Activated CD8-positive, alpha-beta T cell treated with anti-CD3 and anti-CD28 coated beads for 36 hours (primary cell): ENCODE data around the gene CLIC4. TPM values are rescaled to one million over a fixed set of nuclear protein-coding genes. Genes with fewer than 3 reads are reported as not detected.
"Not testable (repeated sequence)": the region's sequence is repeated elsewhere in the genome, so short reads cannot be mapped to it uniquely, and the experiment has no call there.

Source experiments
- ATAC-seq: fragments of 200-7000 bp; cut with Tn5 transposase; one replicate; pipeline ENCODE4 v1.10.0; 2021; ENCODE audit warnings: mild to moderate bottlenecking, moderate library complexity
- CTCF ChIA-PET: fragments of 350-600 bp; sonication (Branson Sonifier 250); formaldehyde crosslinking; loops from one replicate; lab custom pipeline; 2021; ENCODE audit warnings: antibody characterized with exemption; lab: Charles Lee
- POLR2A ChIA-PET: fragments of 350-600 bp; sonication (Branson Sonifier 250); formaldehyde crosslinking; loops from one replicate; lab custom pipeline; 2021; ENCODE audit warnings: antibody characterized with exemption; lab: Charles Lee
- DNase-seq: peaks from one replicate; pipeline ENCODE4 v3.0.0-alpha.2; 2020
- H3K27ac Mint-ChIP-seq: one replicate; pipeline ENCODE4 v1.8.0; 2021; ENCODE audit warnings: mild to moderate bottlenecking, mixed read lengths
- H3K27me3 Mint-ChIP-seq: one replicate; pipeline ENCODE4 v1.8.0; 2021; ENCODE audit warnings: mixed read lengths
- H3K36me3 Mint-ChIP-seq: one replicate; pipeline ENCODE4 v1.8.0; 2021; ENCODE audit warnings: low read depth, mixed read lengths
- H3K4me1 Mint-ChIP-seq: one replicate; pipeline ENCODE4 v1.8.0; 2021; ENCODE audit warnings: low read depth, mixed read lengths
- H3K4me3 Mint-ChIP-seq: one replicate; pipeline ENCODE4 v1.8.0; 2021; ENCODE audit warnings: mild to moderate bottlenecking, moderate library complexity, mixed read lengths
- H3K9me3 Mint-ChIP-seq: one replicate; pipeline ENCODE4 v1.8.0; 2021; ENCODE audit warnings: mixed read lengths
- CTCF ChIP-seq: fragments of 200-600 bp; IDR thresholded peaks from one replicate; pipeline ENCODE4 v1.8.0; 2022; ENCODE audit warnings: antibody characterized with exemption, mild to moderate bottlenecking
- intact Hi-C: fragments of 100-400 bp; cut with micrococcal nuclease; formaldehyde crosslinking; loops from one replicate; pipeline ENCODE4 v1.10.0; 2022
- total RNA-seq, 2 experiments: library from RNA; stranded (reverse); gene quantifications; one replicate each; pipeline ENCODE4 v1.2.3, GENCODE V29; 2021

Gene CLIC4
- total RNA-seq, 2 experiments from 2014 or later: 19.7 to 21.8 TPM

GRCh38 chr1:24699628-24700027, 45.6 kb upstream of the CLIC4 start:
- no peaks in the 10 kb centered on the region for H3K36me3 Mint-ChIP-seq
- no peak for TF ChIP-seq CTCF
- no peaks in the 10 kb centered on the region for H3K4me1 Mint-ChIP-seq
- H3K4me3 Mint-ChIP-seq: no peak overlapping the region
- ATAC-seq: no peak
- no peak overlapping the region for H3K27ac Mint-ChIP-seq
- DNase-seq: no peak
- intact Hi-C loops: no loop called here
- H3K9me3 Mint-ChIP-seq: no peaks in the 10 kb centered on the region
- H3K27me3 Mint-ChIP-seq: no peaks in the 10 kb centered on the region
- ChIA-PET CTCF (interaction anchor here (0.7 to 3.3 kb wide), 5 partner anchors 11 to 135 kb away, joined by 3 to 18 read pairs (median 5); no protein-coding TSS in a partner anchor), POLR2A (no interaction called here)

DNA sequence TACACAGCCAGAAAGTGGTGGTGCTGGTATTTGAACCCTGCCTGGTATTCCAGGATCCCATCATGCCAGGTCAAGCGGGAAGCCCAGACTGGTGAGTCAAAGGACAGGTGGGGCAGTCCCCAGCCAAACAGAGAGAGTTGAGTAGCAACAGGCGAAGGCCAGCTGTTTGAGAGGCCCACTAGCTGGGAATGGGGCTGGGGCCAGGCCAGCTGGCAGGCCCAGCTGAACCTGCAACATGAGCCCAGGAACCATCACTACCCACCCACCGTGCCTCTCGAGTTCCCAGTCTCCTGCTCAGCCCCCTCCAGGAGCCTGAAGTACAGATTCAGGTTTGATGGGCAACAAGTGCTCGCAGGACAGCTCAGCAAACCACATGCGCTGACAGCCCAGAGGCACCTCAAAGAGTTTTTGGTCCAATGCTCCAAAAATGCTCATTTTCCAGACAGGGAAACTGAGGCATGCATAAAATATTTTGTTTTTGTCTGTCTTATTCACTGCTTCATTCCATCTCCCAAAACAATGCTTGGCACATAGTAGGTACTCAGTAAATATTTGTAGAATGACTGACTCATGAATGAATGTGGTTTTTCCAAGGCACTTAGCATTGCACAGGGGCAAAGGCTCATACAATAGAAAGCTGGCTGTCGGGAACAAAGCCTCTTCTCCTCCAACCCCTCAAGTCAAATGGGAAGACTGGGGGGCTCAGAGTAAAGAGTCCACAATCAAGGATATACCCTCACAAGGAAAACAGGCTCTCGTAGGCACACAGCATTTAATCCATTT, 42.5 kb upstream of the CLIC4 start:
- H3K4me1 Mint-ChIP-seq: peaks cover 3% of the 10 kb centered on the region
- no peak for TF ChIP-seq CTCF
- no peaks in the 10 kb centered on the region for H3K36me3 Mint-ChIP-seq
- CTCF ChIA-PET: interaction anchor here (3.3 kb wide), 1 partner anchor 14 kb away, joined by 15 read pairs; no protein-coding TSS in a partner anchor
- no peak overlapping the region for H3K27ac Mint-ChIP-seq
- H3K4me3 Mint-ChIP-seq: no peak overlapping the region
- intact Hi-C loops: no loop called here
- no peaks in the 10 kb centered on the region for H3K9me3 Mint-ChIP-seq
- POLR2A ChIA-PET: interaction anchor here (0.5 kb wide), 1 partner anchor 247 kb away, joined by 3 read pairs; no protein-coding TSS in a partner anchor
- no peak for ATAC-seq
- no peak for DNase-seq
- H3K27me3 Mint-ChIP-seq: no peaks in the 10 kb centered on the region

GRCh38 chr1:24704411-24705259, 40.6 kb upstream of the CLIC4 start:
- ATAC-seq: no peak
- TF ChIP-seq CTCF: no peak
- H3K27me3 Mint-ChIP-seq: no peaks in the 10 kb centered on the region
- H3K27ac Mint-ChIP-seq: no peak overlapping the region
- ChIA-PET CTCF (no interaction called here), POLR2A (no interaction called here)
- no peak overlapping the region for H3K4me3 Mint-ChIP-seq
- H3K9me3 Mint-ChIP-seq: no peaks in the 10 kb centered on the region
- intact Hi-C loops: no loop called here
- peaks cover 3% of the 10 kb centered on the region for H3K4me1 Mint-ChIP-seq
- no peak for DNase-seq
- H3K36me3 Mint-ChIP-seq: no peaks in the 10 kb centered on the region

GRCh38 chr1:24705260-24706073, 39.8 kb upstream of the CLIC4 start:
- no peak for TF ChIP-seq CTCF
- ATAC-seq (peak; percentile 77), DNase-seq (peak; percentile 49)
- H3K9me3 Mint-ChIP-seq: no peaks in the 10 kb centered on the region
- intact Hi-C loops: no loop called here
- no peaks in the 10 kb centered on the region for H3K36me3 Mint-ChIP-seq
- H3K27ac Mint-ChIP-seq: no peak overlapping the region
- peaks cover 6% of the 10 kb centered on the region for H3K4me1 Mint-ChIP-seq
- no peaks in the 10 kb centered on the region for H3K27me3 Mint-ChIP-seq
- ChIA-PET CTCF (interaction anchor here (1.4 kb wide), 1 partner anchor 17 kb away, joined by 4 read pairs; no protein-coding TSS in a partner anchor), POLR2A (no interaction called here)
- H3K4me3 Mint-ChIP-seq: no peak overlapping the region

DNA sequence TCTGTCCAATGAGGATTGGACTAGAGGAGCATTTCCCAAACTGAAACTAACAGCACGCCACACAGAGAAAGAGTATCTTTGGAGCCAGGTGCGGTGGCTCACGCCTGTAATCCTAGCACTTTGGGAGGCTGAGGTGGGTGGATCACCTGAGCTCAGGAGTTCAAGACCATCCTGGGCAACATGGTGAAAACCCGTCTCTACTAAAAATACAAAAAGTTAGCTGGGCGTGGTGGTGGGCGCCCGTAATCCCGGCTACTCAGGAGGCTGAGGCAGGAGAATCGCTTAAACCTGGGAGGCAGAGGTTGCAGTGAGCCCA, 39.2 kb upstream of the CLIC4 start:
- H3K4me1 Mint-ChIP-seq, H3K27ac Mint-ChIP-seq, DNase-seq, H3K9me3 Mint-ChIP-seq, intact Hi-C loops, ATAC-seq, POLR2A ChIA-PET, H3K36me3 Mint-ChIP-seq, H3K27me3 Mint-ChIP-seq, H3K4me3 Mint-ChIP-seq: not testable (repeated sequence)
- CTCF ChIA-PET: interaction anchor here (1.4 kb wide), 1 partner anchor 17 kb away, joined by 4 read pairs; no protein-coding TSS in a partner anchor
